ENCODE data around the gene TIA1.

TIA1 gene

DNA sequence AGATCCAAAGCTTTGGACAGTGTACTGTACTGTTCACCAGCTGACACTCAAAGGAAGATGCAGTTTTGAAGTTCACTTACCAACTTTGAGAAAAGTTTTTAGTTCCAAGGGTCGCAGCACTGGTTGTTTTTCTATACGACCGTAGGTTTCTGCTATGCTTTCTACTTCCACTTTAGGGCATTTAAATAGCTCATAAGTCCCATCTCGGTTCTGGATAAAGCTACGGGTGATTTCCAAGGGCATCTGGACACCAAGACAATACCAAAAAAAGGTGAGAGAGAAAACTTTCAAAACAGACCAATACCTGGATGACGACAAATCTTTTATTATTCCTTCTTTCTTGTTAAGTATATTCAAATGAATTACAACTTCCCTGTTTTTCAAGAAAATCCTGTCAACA is 87.9 kb downstream of the TIA1 start:
- ChIA-PET CTCF (interaction anchor here (0.9 to 2.4 kb wide), 7 partner anchors 10 to 246 kb away, joined by 3 to 7 read pairs (median 3); no protein-coding TSS in a partner anchor), POLR2A (interaction anchor here (0.7 to 2.1 kb wide), 3 partner anchors 17 to 246 kb away, joined by 3 to 6 read pairs (median 6); partner anchors contain the start of gene MXD1)
- TF ChIP-seq, protein P1, sequence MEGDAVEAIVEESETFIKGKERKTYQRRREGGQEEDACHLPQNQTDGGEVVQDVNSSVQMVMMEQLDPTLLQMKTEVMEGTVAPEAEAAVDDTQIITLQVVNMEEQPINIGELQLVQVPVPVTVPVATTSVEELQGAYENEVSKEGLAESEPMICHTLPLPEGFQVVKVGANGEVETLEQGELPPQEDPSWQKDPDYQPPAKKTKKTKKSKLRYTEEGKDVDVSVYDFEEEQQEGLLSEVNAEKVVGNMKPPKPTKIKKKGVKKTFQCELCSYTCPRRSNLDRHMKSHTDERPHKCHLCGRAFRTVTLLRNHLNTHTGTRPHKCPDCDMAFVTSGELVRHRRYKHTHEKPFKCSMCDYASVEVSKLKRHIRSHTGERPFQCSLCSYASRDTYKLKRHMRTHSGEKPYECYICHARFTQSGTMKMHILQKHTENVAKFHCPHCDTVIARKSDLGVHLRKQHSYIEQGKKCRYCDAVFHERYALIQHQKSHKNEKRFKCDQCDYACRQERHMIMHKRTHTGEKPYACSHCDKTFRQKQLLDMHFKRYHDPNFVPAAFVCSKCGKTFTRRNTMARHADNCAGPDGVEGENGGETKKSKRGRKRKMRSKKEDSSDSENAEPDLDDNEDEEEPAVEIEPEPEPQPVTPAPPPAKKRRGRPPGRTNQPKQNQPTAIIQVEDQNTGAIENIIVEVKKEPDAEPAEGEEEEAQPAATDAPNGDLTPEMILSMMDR (IDR thresholded peaks at IDR 0.05; ENCODE audit: control extremely low read depth, extremely low read depth, low read depth, missing control alignments), result no peak
- no peak for DNase-seq (ENCODE audit: extremely low spot score)
